K562 (cell line): ENCODE data around the gene DNAJB6.

Experiments
- CTCF ChIP-seq, 3 experiments: IDR thresholded peaks in 2 of 3; conservative IDR thresholded peaks in 1 of 3; 2 replicates each; pipeline ENCODE4 v1.5.1; 2011 to 2012; ENCODE audit warnings: low read length in 3 of 3, mild to moderate bottlenecking in 3 of 3, control low read depth in 2 of 3, improper control_type of control experiment in 1 of 3, inconsistent platforms in 1 of 3, low read depth in 1 of 3, mixed read lengths in 1 of 3, moderate library complexity in 1 of 3; ENCODE audit not compliant: insufficient read depth in 2 of 3
- EP300 ChIP-seq: IDR thresholded peaks from 2 replicates; pipeline ENCODE4 v1.6.1; 2012; ENCODE audit warnings: low read length, improper control_type of control experiment
- GATA2 ChIP-seq: sonication (generic); formaldehyde crosslinking; IDR thresholded peaks from 2 replicates; pipeline ENCODE4 v1.4.0; 2020; ENCODE audit warnings: mild to moderate bottlenecking, missing genetic modification reagents
- POLR3G ChIP-seq: IDR thresholded peaks from 2 replicates; pipeline ENCODE4 v1.6.1; 2011; ENCODE audit not compliant: insufficient read length, insufficient replicate concordance; ENCODE audit errors: extremely low read depth
- ZFP30 ChIP-seq: fragments of 250-450 bp; sonication (Bioruptor Pico); IDR thresholded peaks from 2 replicates; pipeline ENCODE4 v1.8.0; 2022; ENCODE audit warnings: moderate library complexity, mild to moderate bottlenecking, inconsistent platforms, borderline replicate concordance
- ZKSCAN1 ChIP-seq: fragments of 150-350 bp; IDR thresholded peaks from 2 replicates; pipeline ENCODE4 v1.6.1; 2016; ENCODE audit warnings: low read depth, low read length
- ZNF224 ChIP-seq: sonication (generic); formaldehyde crosslinking; IDR thresholded peaks from 2 replicates; pipeline ENCODE4 v1.8.0; 2022; ENCODE audit warnings: mild to moderate bottlenecking, missing genetic modification reagents

- no peak for TF ChIP-seq CTCF (IDR thresholded peaks at IDR 0.05 in 2 of 3, conservative IDR thresholded peaks at IDR 0.05 in 1 of 3; ENCODE audit: insufficient read depth in 2 of 3, low read depth in 1 of 3, low read length in 3 of 3)
- TF ChIP-seq EP300 = no peak
- TF ChIP-seq ZNF224 = no peak
- no peak for TF ChIP-seq ZFP30 (CRISPR knock-in tag)
- TF ChIP-seq GATA2 (CRISPR knock-in tag) = no peak
- TF ChIP-seq POLR3G = no peak
- TF ChIP-seq ZKSCAN1 = no peak
Measured at GRCh38 chr7:157313645-157314044, 23.2 kb upstream of the DNAJB6 start.
